K562 (cell line): ENCODE measurements around the gene EFNB3. TPM values are rescaled to one million over a fixed set of nuclear protein-coding genes. Genes with fewer than 3 reads are reported as not detected.

ENCODE experiments used
- ATAC-seq: fragments of 200-7000 bp; cut with Tn5 transposase; 3 replicates; pipeline ENCODE4 v1.9.1; 2020; ENCODE audit warnings: moderate library complexity
- BruUV-seq: library from RNA; stranded (reverse); fragments of 400-500 nt; replicated peaks from 2 replicates; lab custom pipeline; 2021; lab: Mats Ljungman, UMichigan
- CTCF ChIA-PET: fragments of 300-600 bp; formaldehyde crosslinking; extraction: SDS; loops from one replicate; lab custom pipeline; 2021; ENCODE audit warnings: low intra/inter-chr PET ratio; lab: Yijun Ruan, JAX
- POLR2A ChIA-PET: fragments of 300-600, 350-650 bp; sonication (Branson Sonifier 250); formaldehyde crosslinking; extraction: SDS; loops from one replicate; lab custom pipeline; 2021; ENCODE audit warnings: antibody characterized with exemption, inconsistent platforms; lab: Yijun Ruan, JAX
- DNase-seq, 4 experiments: peaks; one replicate each; pipeline versions ENCODE4 v3.0.0 to v3.0.0-alpha.2; 2011 to 2018; ENCODE audit warnings: low spot score in 3 of 4, mixed read lengths in 3 of 4; ENCODE audit errors: extremely low read depth in 1 of 4
- FAIRE-seq: peaks from 2 replicates; lab custom pipeline; 2011; peaks lifted over from hg19 to GRCh38; lab: Jason Lieb, UNC
- H2AFZ ChIP-seq: 2 replicates; pipeline ENCODE4 v1.6.0; 2011; ENCODE audit warnings: low read depth, low read length, control low read depth, inconsistent platforms
- H3K27ac ChIP-seq: fragments of 200-600 bp; 3 replicates; pipeline ENCODE4 v1.8.0; 2011; ENCODE audit warnings: low read depth, mild to moderate bottlenecking, control low read depth, inconsistent platforms, low read length, moderate library complexity, mixed read lengths; ENCODE audit errors: extremely low read depth
- H3K27me3 ChIP-seq, 2 experiments: fragments of 300-600 bp in 1 of 2; 2 replicates in 1 of 2; 3 replicates in 1 of 2; pipeline versions ENCODE4 v1.6.0 to v1.8.0; 2011; ENCODE audit warnings: inconsistent platforms in 2 of 2, low read length in 2 of 2, mild to moderate bottlenecking in 1 of 2, mixed read lengths in 1 of 2, moderate library complexity in 1 of 2; ENCODE audit not compliant: control insufficient read depth in 2 of 2, insufficient read depth in 2 of 2
- H3K36me3 ChIP-seq: fragments of 300-600 bp; 3 replicates; pipeline ENCODE4 v1.8.0; 2011; ENCODE audit warnings: mild to moderate bottlenecking, low read length, inconsistent platforms; ENCODE audit not compliant: control insufficient read depth, insufficient read depth
- H3K4me1 ChIP-seq, 2 experiments: fragments of 200-600 bp in 1 of 2; replicated peaks in 1 of 2; 2 replicates in 1 of 2; 3 replicates in 1 of 2; pipeline versions ENCODE4 v1.5.1 to v1.8.0; 2011; ENCODE audit warnings: inconsistent platforms in 2 of 2, low read length in 2 of 2, mild to moderate bottlenecking in 1 of 2, mixed read lengths in 1 of 2, moderate library complexity in 1 of 2; ENCODE audit not compliant: control insufficient read depth in 2 of 2, insufficient read depth in 2 of 2
- H3K4me2 ChIP-seq: 2 replicates; pipeline ENCODE4 v1.6.1; 2011; ENCODE audit warnings: low read length, control low read depth, inconsistent platforms, mixed read lengths; ENCODE audit not compliant: insufficient read depth
- H3K4me3 ChIP-seq: fragments of 200-600 bp; sonication (generic), shearing (Covaris generic); 2 replicates; pipeline ENCODE4 v1.5.1; 2016; ENCODE audit warnings: control low read depth, inconsistent platforms
- H3K79me2 ChIP-seq: fragments of 200-600 bp; 3 replicates; pipeline ENCODE4 v1.8.0; 2011; ENCODE audit warnings: low read length, inconsistent platforms; ENCODE audit not compliant: control insufficient read depth, insufficient read depth
- H3K9ac ChIP-seq, 2 experiments: 2 replicates each; pipeline versions ENCODE4 v1.6.0 to v1.6.1; 2011; ENCODE audit warnings: low read depth in 2 of 2, low read length in 2 of 2, control low read depth in 1 of 2, inconsistent platforms in 1 of 2, mild to moderate bottlenecking in 1 of 2, mixed read lengths in 1 of 2; ENCODE audit not compliant: insufficient read depth in 1 of 2
- H3K9me1 ChIP-seq: one replicate; pipeline ENCODE4 v1.6.0; 2011; ENCODE audit warnings: inconsistent platforms, mild to moderate bottlenecking, low read length, moderate library complexity; ENCODE audit not compliant: control insufficient read depth, insufficient read depth
- H3K9me3 ChIP-seq: replicated peaks from 2 replicates; pipeline ENCODE4 v1.5.1; 2011; ENCODE audit warnings: low read depth, low read length, inconsistent platforms; ENCODE audit not compliant: control insufficient read depth, insufficient read depth
- H4K20me1 ChIP-seq: replicated peaks from 2 replicates; pipeline ENCODE4 v1.6.1; 2011; ENCODE audit warnings: low read length, inconsistent platforms, mixed read lengths; ENCODE audit not compliant: control insufficient read depth, insufficient read depth
- ATF2 ChIP-seq: sonication (generic); formaldehyde crosslinking; IDR thresholded peaks from 2 replicates; pipeline ENCODE4 v1.8.1; 2022; ENCODE audit warnings: missing genetic modification reagents
- CREBBP ChIP-seq: IDR thresholded peaks from one replicate; pipeline ENCODE4 v1.6.1; 2012; ENCODE audit warnings: low read depth, mild to moderate bottlenecking, control low read depth, inconsistent platforms, low read length
- CSDE1 ChIP-seq, 2 experiments: fragments of 450-650 bp; IDR thresholded peaks; 2 replicates each; pipeline ENCODE4 v1.6.1; 2016; ENCODE audit warnings: mild to moderate bottlenecking in 1 of 2
- EGR1 ChIP-seq: fragments of 450-650 bp; conservative IDR thresholded peaks from 2 replicates; pipeline ENCODE4 v1.6.1; 2017; ENCODE audit warnings: mild to moderate bottlenecking
- ESRRB ChIP-seq: fragments of 250-450 bp; sonication (Bioruptor Pico); IDR thresholded peaks from 2 replicates; pipeline ENCODE4 v1.5.0; 2020; ENCODE audit warnings: mild to moderate bottlenecking, moderate library complexity, borderline replicate concordance
- MLLT1 ChIP-seq, 2 experiments: fragments of 450-650 bp; IDR thresholded peaks; 2 replicates each; pipeline ENCODE4 v1.6.1; 2016
- NR1H2 ChIP-seq: sonication (generic); formaldehyde crosslinking; IDR thresholded peaks from 2 replicates; pipeline ENCODE4 v1.4.0; 2020; ENCODE audit warnings: mild to moderate bottlenecking, missing genetic modification reagents
- RFX1 ChIP-seq: fragments of 450-650 bp; IDR thresholded peaks from 2 replicates; pipeline ENCODE4 v1.6.1; 2016; ENCODE audit warnings: mild to moderate bottlenecking, moderate library complexity
- ZBTB7A ChIP-seq: IDR thresholded peaks from 2 replicates; pipeline ENCODE4 v1.6.1; 2011; ENCODE audit warnings: low read depth, mild to moderate bottlenecking, low read length, moderate library complexity, borderline replicate concordance; ENCODE audit not compliant: control insufficient read depth
- ZNF764 ChIP-seq: fragments of 250-450 bp; sonication (Bioruptor Pico); IDR thresholded peaks from 2 replicates; pipeline ENCODE4 v1.4.0; 2020; ENCODE audit warnings: low read depth, mild to moderate bottlenecking, moderate library complexity
- WGBS: fragments of 100-300 bp; shearing (Covaris generic); methylation state at CpG from one replicate; pipeline ENCODE4 v1.1.6; 2016; ENCODE audit warnings: low coverage, mixed read lengths; ENCODE audit not compliant: insufficient coverage; ENCODE audit errors: missing lambda C conversion rate; 5-methylcytosine and 5-hydroxymethylcytosine counted together
- in situ Hi-C: fragments of 300-500 bp; cut with MboI; formaldehyde crosslinking; loops from 4 replicates; pipeline ENCODE4 v1.15.0; 2018; ENCODE audit warnings: inconsistent platforms, mixed read lengths
- intact Hi-C: fragments of 100-400 bp; cut with micrococcal nuclease; formaldehyde crosslinking; loops from 2 replicates; pipeline ENCODE4 v1.14.2; 2022
- polyA plus RNA-seq, 8 experiments: library from polyadenylated mRNA; depleted of rRNA in 4 of 8; stranded (reverse) in 5 of 8; unstranded in 3 of 8; fragments of >200 nt; fragmentation: Nextera tagmentation in 2 of 8; fragmentation: Illumina TruSeq in 1 of 8; extraction: Ambion mirVana in 2 of 8; extraction: Trizol in 1 of 8; gene quantifications; 2 replicates each; pipeline versions ENCODE4 v1.2.1 to v1.2.3, GENCODE V29; 2011 to 2014; ENCODE audit warnings: inconsistent platforms in 1 of 8, missing spikeins in 1 of 8
- total RNA-seq, 7 experiments: library from RNA; depleted of rRNA in 6 of 7; stranded (reverse); fragments of >200 nt in 6 of 7; fragmentation: Illumina TruSeq in 2 of 7; extraction: Trizol in 2 of 7; gene quantifications; 2 replicates each; pipeline versions ENCODE4 v1.2.1 to v1.2.3, GENCODE V29; 2011 to 2021; ENCODE audit warnings: low replicate concordance in 1 of 7
- TF ChIP-seq, protein P1 (sequence below): fragments of 450-650 bp; formaldehyde crosslinking; IDR thresholded peaks from 2 replicates; pipeline ENCODE4 v1.4.0; 2020; ENCODE audit warnings: mild to moderate bottlenecking, moderate library complexity
- TF ChIP-seq, protein P2 (sequence below): sonication (generic); formaldehyde crosslinking; IDR thresholded peaks from 2 replicates; pipeline ENCODE4 v1.8.0; 2022; ENCODE audit warnings: missing genetic modification reagents, mild to moderate bottlenecking, moderate library complexity, borderline replicate concordance

The EFNB3 gene
- total and polyA plus RNA-seq, 9 of the 15 experiments (the other 6 are each of a cell fraction or from before 2014, with no cell fraction given) = not detected

DNA sequence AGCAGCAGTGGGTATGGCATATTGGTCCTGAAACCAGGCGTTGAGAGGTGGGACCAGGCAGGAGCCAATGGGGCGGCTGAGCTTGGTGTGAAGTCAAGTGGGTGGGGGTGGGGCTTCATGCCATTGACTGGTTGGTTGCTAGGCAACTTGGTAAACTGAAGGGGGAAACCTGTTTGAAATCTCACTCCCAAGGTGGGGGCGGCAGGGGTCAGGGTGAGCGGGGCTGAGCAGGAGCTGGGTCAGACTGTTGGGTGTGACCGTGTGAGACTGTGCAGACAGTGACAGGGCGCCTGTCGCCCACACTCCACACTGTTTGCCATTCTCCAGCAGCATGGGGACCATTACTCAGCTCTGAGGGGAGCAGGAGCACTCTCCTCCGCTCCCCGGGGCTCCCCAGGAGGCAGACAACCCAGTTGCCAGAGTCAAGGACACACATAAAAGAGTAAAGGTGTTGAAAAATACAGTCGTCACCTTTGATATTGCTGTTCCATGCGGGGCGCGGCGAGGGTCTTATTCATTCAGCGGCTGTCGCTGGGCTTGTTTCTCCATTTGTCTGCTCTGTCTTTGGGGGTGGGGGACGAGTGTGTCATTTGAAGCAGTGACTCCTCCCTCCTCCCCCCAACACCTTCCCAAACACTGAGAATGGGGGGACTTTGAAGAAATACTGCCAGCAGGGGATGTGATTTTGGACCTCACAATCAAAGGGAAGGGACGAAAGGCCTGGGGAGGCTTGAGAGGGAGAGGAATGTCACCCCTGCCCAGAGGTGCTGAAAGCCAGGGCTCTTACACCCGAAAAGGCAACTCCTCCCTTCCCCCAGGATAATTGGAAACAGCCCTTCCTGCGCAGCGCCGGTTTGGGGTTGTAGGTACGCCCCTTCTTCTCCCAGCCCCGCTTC, 1.2 kb upstream of the EFNB3 start:
- no peak overlapping the region for H3K4me2 ChIP-seq
- no peak overlapping the region for H3K9ac ChIP-seq
- no peaks in the 10 kb centered on the region for H3K9me1 ChIP-seq
- H3K4me1 ChIP-seq = peaks cover 5 to 23% of the 10 kb centered on the region in 2 experiments; a peak in 3 of 5 replicates
- 43% methylated on average over 4 of the region's 24 CpGs for WGBS
- H3K79me2 ChIP-seq = no peaks in the 10 kb centered on the region
- no peak overlapping the region for H3K27ac ChIP-seq
- TF ChIP-seq ESRRB (CRISPR knock-in tag) = no peak
- no peak for TF ChIP-seq ATF2 (CRISPR knock-in tag)
- TF ChIP-seq CSDE1 (IDR thresholded peaks at IDR 0.05) = 0 out of 4 replicates have a peak, but pooled peaks of 1 of the 2 experiments have one; percentile 23
- TF ChIP-seq EGR1 = peak; percentile 64
- peak; percentile 94 for TF ChIP-seq RFX1
- TF ChIP-seq ZBTB7A = peak; percentile 35; the same call in 1 of the 2 replicates
- no peak for TF ChIP-seq ZNF764
- TF ChIP-seq, protein P1, sequence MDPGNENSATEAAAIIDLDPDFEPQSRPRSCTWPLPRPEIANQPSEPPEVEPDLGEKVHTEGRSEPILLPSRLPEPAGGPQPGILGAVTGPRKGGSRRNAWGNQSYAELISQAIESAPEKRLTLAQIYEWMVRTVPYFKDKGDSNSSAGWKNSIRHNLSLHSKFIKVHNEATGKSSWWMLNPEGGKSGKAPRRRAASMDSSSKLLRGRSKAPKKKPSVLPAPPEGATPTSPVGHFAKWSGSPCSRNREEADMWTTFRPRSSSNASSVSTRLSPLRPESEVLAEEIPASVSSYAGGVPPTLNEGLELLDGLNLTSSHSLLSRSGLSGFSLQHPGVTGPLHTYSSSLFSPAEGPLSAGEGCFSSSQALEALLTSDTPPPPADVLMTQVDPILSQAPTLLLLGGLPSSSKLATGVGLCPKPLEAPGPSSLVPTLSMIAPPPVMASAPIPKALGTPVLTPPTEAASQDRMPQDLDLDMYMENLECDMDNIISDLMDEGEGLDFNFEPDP (CRISPR knock-in tag) = no peak
- no peak for TF ChIP-seq CREBBP
- no peak for TF ChIP-seq MLLT1 (IDR thresholded peaks at IDR 0.05)
- no peak for TF ChIP-seq NR1H2 (CRISPR knock-in tag)
- TF ChIP-seq, protein P2, sequence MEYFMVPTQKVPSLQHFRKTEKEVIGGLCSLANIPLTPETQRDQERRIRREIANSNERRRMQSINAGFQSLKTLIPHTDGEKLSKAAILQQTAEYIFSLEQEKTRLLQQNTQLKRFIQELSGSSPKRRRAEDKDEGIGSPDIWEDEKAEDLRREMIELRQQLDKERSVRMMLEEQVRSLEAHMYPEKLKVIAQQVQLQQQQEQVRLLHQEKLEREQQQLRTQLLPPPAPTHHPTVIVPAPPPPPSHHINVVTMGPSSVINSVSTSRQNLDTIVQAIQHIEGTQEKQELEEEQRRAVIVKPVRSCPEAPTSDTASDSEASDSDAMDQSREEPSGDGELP (CRISPR knock-in tag) = no peak
- no TSS peak for BruUV-seq
- ATAC-seq (peak; percentile 63), FAIRE-seq (peak; percentile 37), DNase-seq (peak; percentile 34 to 58 (median 42))
- H3K36me3 ChIP-seq = 0 out of 3 replicates have a peak, but pooled peaks cover 3% of the 10 kb centered on the region
- no peak overlapping the region for H2AFZ ChIP-seq
- no peaks in the 10 kb centered on the region for H4K20me1 ChIP-seq
- no peaks in the 10 kb centered on the region for H3K9me3 ChIP-seq
- POLR2A ChIA-PET = interaction anchor here (0.5 to 7.6 kb wide), 6 partner anchors 10 to 626 kb away, joined by 3 to 67 read pairs (median 5); partner anchors contain the start of genes DNAH2, TP53 and WRAP53
- no peak overlapping the region for H3K4me3 ChIP-seq
- CTCF ChIA-PET = interaction anchor here (0.6 kb wide), 1 partner anchor 26 kb away, joined by 4 read pairs; no protein-coding TSS in a partner anchor
- in situ Hi-C loops = no loop called here
- peaks cover 7 to 27% of the 10 kb centered on the region in 2 experiments; a peak in 4 of 5 replicates for H3K27me3 ChIP-seq
- intact Hi-C loops = no loop called here
